SK-N-SH treated with all-trans-retinoic acid at 6 μM for 48 hours (cell line): ENCODE data around the gene MANBA.

ENCODE experiments used
- ARNTL ChIP-seq: fragments of 450-650 bp; formaldehyde crosslinking; IDR thresholded peaks from 2 replicates; pipeline ENCODE4 v1.5.0; 2020; ENCODE audit warnings: low read depth, mild to moderate bottlenecking, moderate library complexity, borderline replicate concordance
- CREB5 ChIP-seq: fragments of 250-450 bp; sonication (Bioruptor Pico); IDR thresholded peaks from 2 replicates; pipeline ENCODE4 v1.5.1; 2020; ENCODE audit warnings: low read depth, mild to moderate bottlenecking, moderate library complexity
- CSRNP3 ChIP-seq: fragments of 250-450 bp; sonication (Bioruptor Pico); IDR thresholded peaks from 2 replicates; pipeline ENCODE4 v1.5.1; 2021; ENCODE audit warnings: mild to moderate bottlenecking, moderate library complexity
- ESRRG ChIP-seq: fragments of 250-450 bp; sonication (Bioruptor Pico); IDR thresholded peaks from 2 replicates; pipeline ENCODE4 v1.6.1; 2021; ENCODE audit warnings: mild to moderate bottlenecking
- ZNF70 ChIP-seq: fragments of 450-650 bp; formaldehyde crosslinking; IDR thresholded peaks from 2 replicates; pipeline ENCODE4 v1.5.0; 2020; ENCODE audit warnings: mild to moderate bottlenecking, moderate library complexity
- ZNF8 ChIP-seq: fragments of 450-650 bp; formaldehyde crosslinking; IDR thresholded peaks from 2 replicates; pipeline ENCODE4 v1.5.0; 2020; ENCODE audit warnings: mild to moderate bottlenecking, moderate library complexity

- TF ChIP-seq CREB5 (no peak), CSRNP3 (no peak), ZNF8 (CRISPR knock-in tag) (no peak), ZNF70 (CRISPR knock-in tag) (no peak), ESRRG (CRISPR knock-in tag) (no peak), ARNTL (CRISPR knock-in tag) (no peak)
Measured at GRCh38 chr4:102637391-102637790, 123.4 kb downstream of the MANBA start.
